ENCODE data around the gene ELOVL5.

Gene ELOVL5

DNA sequence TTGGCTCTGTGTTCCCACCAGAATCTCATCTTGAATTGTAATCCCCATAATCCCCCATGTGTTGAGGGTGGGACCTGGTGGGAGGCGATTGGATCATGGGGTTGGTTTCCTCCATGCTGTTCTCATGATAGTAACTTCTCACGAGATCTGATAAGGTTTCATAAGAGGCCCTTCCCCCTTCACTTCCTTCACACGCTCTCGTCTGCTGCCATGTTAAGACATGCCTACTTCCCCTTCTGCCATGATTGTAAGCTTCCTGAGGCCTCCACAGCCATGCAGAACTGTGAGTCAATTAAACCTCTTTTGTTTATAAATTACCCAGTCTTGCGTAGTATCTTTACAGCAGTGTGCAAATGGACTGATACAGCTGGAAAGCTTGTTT lies 90.0 kb downstream of the ELOVL5 start:
- Histone ChIP-seq H3K36me3 (peaks cover 40% of the 10 kb centered on the region), H3K9me3 (ENCODE audit: severe bottlenecking) (no peaks in the 10 kb centered on the region), H3K27ac (no peak overlapping the region), H3K4me3 (ENCODE audit: low read depth, low read length) (no peak overlapping the region), H3K27me3 (ENCODE audit: insufficient read depth, low read depth, severe bottlenecking) (no peaks in the 10 kb centered on the region)
- no peak for DNase-seq
- TF ChIP-seq, protein P1, sequence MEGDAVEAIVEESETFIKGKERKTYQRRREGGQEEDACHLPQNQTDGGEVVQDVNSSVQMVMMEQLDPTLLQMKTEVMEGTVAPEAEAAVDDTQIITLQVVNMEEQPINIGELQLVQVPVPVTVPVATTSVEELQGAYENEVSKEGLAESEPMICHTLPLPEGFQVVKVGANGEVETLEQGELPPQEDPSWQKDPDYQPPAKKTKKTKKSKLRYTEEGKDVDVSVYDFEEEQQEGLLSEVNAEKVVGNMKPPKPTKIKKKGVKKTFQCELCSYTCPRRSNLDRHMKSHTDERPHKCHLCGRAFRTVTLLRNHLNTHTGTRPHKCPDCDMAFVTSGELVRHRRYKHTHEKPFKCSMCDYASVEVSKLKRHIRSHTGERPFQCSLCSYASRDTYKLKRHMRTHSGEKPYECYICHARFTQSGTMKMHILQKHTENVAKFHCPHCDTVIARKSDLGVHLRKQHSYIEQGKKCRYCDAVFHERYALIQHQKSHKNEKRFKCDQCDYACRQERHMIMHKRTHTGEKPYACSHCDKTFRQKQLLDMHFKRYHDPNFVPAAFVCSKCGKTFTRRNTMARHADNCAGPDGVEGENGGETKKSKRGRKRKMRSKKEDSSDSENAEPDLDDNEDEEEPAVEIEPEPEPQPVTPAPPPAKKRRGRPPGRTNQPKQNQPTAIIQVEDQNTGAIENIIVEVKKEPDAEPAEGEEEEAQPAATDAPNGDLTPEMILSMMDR (IDR thresholded peaks at IDR 0.05; ENCODE audit: low read depth, low read length): no peak

DNA sequence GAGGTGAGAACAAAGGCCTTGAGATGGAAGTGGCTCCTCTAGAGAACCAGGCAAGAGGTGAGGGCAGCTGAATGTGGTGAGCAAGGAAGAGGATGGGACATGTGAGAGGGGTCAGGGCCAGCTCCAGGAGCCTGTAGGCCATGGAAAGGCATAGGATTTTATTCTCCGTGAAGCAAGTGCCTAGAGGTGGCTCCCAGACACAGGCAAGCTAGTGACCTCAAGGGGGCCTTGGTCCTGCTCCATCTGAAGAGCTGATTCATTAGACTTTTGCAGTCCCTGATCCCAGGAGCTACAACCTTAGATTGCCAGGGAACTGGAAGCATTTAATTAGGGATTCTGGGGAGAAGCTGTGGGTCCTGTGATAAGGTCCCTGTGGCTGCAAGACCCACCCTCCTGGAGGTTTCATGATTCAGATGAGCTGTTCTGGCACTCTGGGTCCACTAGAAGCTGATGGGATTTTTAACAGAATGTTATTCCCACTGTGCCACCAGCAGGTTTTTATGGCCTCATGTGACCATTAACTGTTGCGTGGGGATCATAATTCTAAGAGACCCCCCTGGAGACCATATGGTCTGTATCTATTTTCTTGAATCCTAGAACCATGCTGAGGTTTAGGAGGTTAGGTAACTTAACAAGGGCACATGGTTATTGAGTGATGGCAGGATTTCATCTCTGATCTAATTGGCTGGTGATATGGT lies 90.5 kb downstream of the ELOVL5 start:
- no peak overlapping the region for H3K27ac ChIP-seq

DNA sequence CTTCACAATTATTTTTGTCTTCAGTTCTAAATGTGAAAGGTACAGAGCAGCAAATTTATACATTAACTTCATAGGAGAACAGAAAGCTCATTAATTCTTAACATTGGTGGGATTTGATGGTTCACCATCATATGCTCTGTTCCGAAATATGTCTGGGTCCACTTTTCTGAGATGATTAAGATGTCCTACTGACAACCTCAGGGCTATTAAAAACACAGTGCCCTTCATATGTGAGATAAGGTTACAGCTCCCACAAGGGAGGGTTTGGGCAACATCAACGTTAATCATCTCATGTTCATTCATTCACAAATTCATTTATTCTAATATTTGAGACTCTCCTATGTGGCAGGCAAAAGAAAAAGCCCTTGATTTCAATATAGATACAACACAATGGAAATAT lies 91.2 kb downstream of the ELOVL5 start:
- Histone ChIP-seq H3K9me3 (ENCODE audit: severe bottlenecking) (no peaks in the 10 kb centered on the region), H3K27me3 (ENCODE audit: insufficient read depth, low read depth, severe bottlenecking) (no peaks in the 10 kb centered on the region), H3K36me3 (peaks cover 36% of the 10 kb centered on the region), H3K27ac (no peak overlapping the region), H3K4me3 (ENCODE audit: low read depth, low read length) (no peak overlapping the region)
- DNase-seq: no peak
- TF ChIP-seq, protein P1 (IDR thresholded peaks at IDR 0.05; ENCODE audit: low read depth, low read length): no peak

More for the DNA sequence above, 90.5 kb downstream of the ELOVL5 start:
- Histone ChIP-seq H3K9me3 (ENCODE audit: severe bottlenecking) (no peaks in the 10 kb centered on the region), H3K4me3 (ENCODE audit: low read depth, low read length) (no peak overlapping the region), H3K36me3 (peaks cover 40% of the 10 kb centered on the region), H3K27me3 (ENCODE audit: insufficient read depth, low read depth, severe bottlenecking) (no peaks in the 10 kb centered on the region)
- TF ChIP-seq, protein P1 (IDR thresholded peaks at IDR 0.05; ENCODE audit: low read depth, low read length): no peak
- no peak for DNase-seq

DNA sequence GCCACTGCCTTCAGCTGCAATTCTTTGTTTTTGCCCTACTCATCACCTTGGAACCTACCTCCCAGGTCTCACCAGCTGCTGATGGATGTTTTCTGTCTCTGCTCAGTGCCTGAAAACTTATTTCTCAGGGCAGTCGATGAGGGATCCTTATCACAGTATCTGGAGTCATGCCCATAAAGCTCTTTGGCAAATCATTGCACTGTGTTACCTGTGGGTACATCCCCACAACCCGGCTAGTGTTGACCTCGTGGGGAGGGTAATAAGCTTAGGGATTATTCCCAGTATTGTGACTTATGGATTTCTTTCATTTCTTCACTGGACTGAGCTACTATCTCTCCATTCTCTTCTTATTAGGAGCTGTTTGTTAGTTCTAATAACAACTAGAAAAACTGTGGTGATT lies 91.7 kb downstream of the ELOVL5 start:
- H3K36me3 ChIP-seq: peaks cover 31% of the 10 kb centered on the region
- TF ChIP-seq, protein P1 (IDR thresholded peaks at IDR 0.05; ENCODE audit: low read depth, low read length): no peak
- no peak for DNase-seq
- no peaks in the 10 kb centered on the region for H3K27me3 ChIP-seq (ENCODE audit: insufficient read depth, low read depth, severe bottlenecking)
- H3K4me3 ChIP-seq (ENCODE audit: low read depth, low read length): no peak overlapping the region
- H3K9me3 ChIP-seq (ENCODE audit: severe bottlenecking): no peaks in the 10 kb centered on the region
- H3K27ac ChIP-seq: no peak overlapping the region

DNA sequence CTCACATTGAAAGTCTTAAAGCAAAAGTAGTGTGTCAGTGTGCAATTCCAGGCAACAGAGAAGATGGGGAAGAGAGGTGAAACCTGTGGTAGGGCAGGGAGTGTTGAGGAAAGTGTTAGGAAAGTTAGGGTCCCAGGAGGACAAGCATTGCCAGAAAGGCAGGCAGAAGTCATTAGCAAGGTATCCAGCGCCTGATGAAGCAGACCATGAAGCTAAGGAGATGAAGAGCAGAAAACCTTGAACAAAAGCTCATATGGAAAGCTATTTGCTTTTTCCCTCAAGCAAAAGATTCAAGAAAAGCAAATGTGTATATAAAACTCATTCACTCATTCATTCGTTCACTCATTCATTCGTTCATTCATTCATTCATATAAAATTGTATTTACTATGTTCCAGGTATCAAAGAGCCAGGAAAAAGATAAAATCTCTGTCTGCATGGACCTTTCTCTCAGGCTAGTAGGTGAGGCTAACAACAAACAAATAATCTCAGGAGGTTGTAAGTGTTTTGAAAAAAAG lies 96.5 kb downstream of the ELOVL5 start:
- Histone ChIP-seq H3K27ac (no peak overlapping the region), H3K4me3 (ENCODE audit: low read depth, low read length) (no peak overlapping the region), H3K9me3 (ENCODE audit: severe bottlenecking) (no peaks in the 10 kb centered on the region), H3K27me3 (ENCODE audit: insufficient read depth, low read depth, severe bottlenecking) (no peaks in the 10 kb centered on the region), H3K36me3 (no peaks in the 10 kb centered on the region)
- no peak for DNase-seq
- TF ChIP-seq, protein P1 (IDR thresholded peaks at IDR 0.05; ENCODE audit: low read depth, low read length): no peak

Data from WERI-Rb-1 (cell line).